Esophagus muscularis mucosa (tissue), 3 donors: ENCODE results near the gene KBTBD4.

Source experiments
- CTCF ChIP-seq, 3 experiments: fragments of 200-600 bp in 2 of 3; fragments of 450-650 bp in 1 of 3; sonication (generic) in 2 of 3; IDR thresholded peaks; one replicate each; pipeline ENCODE4 v1.5.1; 2017 to 2019; ENCODE audit warnings: antibody characterized with exemption in 3 of 3, mild to moderate bottlenecking in 2 of 3, moderate library complexity in 1 of 3
- POLR2AphosphoS5 ChIP-seq, 2 donors: sonication (generic); formaldehyde crosslinking; IDR thresholded peaks; one replicate each; pipeline ENCODE4 v1.6.1; 2017; ENCODE audit warnings: antibody characterized with exemption in 2 of 2

- TF ChIP-seq POLR2AphosphoS5 (IDR thresholded peaks at IDR 0.05) (no peak), CTCF (IDR thresholded peaks at IDR 0.05) (no peak)
Measured at GRCh38 chr11:47560426-47560825, 18.3 kb downstream of the KBTBD4 start.
